HepG2 (cell line): ENCODE data around the gene PRR30. TPM values are rescaled to one million over a fixed set of nuclear protein-coding genes. Genes with fewer than 3 reads are reported as not detected.

Experiments used
- ATRX ChIP-seq: sonication (generic); formaldehyde crosslinking; IDR thresholded peaks from 2 replicates; pipeline ENCODE4 v1.4.0; 2020; ENCODE audit warnings: missing genetic modification reagents, borderline replicate concordance
- ELF1 ChIP-seq: sonication (generic); formaldehyde crosslinking; IDR thresholded peaks from 2 replicates; pipeline ENCODE4 v1.4.0; 2020; ENCODE audit warnings: missing genetic modification reagents
- KDM5A ChIP-seq: fragments of 200-600 bp; sonication (generic); IDR thresholded peaks from 2 replicates; pipeline ENCODE4 v1.7.0; 2018; ENCODE audit warnings: antibody characterized with exemption, mild to moderate bottlenecking, low read length, borderline replicate concordance
- MAFG ChIP-seq: sonication (generic); formaldehyde crosslinking; IDR thresholded peaks from 2 replicates; pipeline ENCODE4 v1.5.1; 2020; ENCODE audit warnings: mild to moderate bottlenecking, missing genetic modification reagents
- MBD4 ChIP-seq: IDR thresholded peaks from 2 replicates; pipeline ENCODE4 v1.6.1; 2012; ENCODE audit warnings: low read length, inconsistent platforms, borderline replicate concordance
- MLLT10 ChIP-seq: sonication (generic); formaldehyde crosslinking; IDR thresholded peaks from 2 replicates; pipeline ENCODE4 v1.4.0; 2020; ENCODE audit warnings: missing genetic modification reagents
- NFATC3 ChIP-seq: sonication (generic); formaldehyde crosslinking; IDR thresholded peaks from 2 replicates; pipeline ENCODE4 v1.5.1; 2020; ENCODE audit warnings: mild to moderate bottlenecking, missing genetic modification reagents
- NFE2L2 ChIP-seq: fragments of 150-350 bp; IDR thresholded peaks from 2 replicates; pipeline ENCODE4 v1.6.1; 2014; ENCODE audit warnings: low read length
- RBM39 ChIP-seq: fragments of 200-400 bp; formaldehyde crosslinking; IDR thresholded peaks from one replicate; pipeline ENCODE4 v1.6.1; 2018; ENCODE audit warnings: antibody characterized with exemption, mild to moderate bottlenecking, low read depth, low read length; ENCODE audit not compliant: poor library complexity, severe bottlenecking
- SRSF1 ChIP-seq: fragments of 200-400 bp; formaldehyde crosslinking; optimal IDR thresholded peaks from 2 replicates; pipeline ENCODE3; 2017; ENCODE audit warnings: mild to moderate bottlenecking, low read depth, low read length, moderate library complexity
- ZNF138 ChIP-seq: sonication (generic); formaldehyde crosslinking; IDR thresholded peaks from 2 replicates; pipeline ENCODE4 v1.5.0; 2020; ENCODE audit warnings: mild to moderate bottlenecking, low read depth, missing genetic modification reagents
- ZNF263 ChIP-seq: sonication (generic); formaldehyde crosslinking; IDR thresholded peaks from 2 replicates; pipeline ENCODE4 v1.4.0; 2020; ENCODE audit warnings: missing genetic modification reagents
- polyA plus RNA-seq, 8 experiments: library from polyadenylated mRNA; depleted of rRNA in 3 of 8; stranded (reverse) in 7 of 8; unstranded in 1 of 8; fragments of >200 nt; fragmentation: Illumina TruSeq in 4 of 8; extraction: Trizol in 4 of 8; gene quantifications; 2 replicates each; pipeline versions ENCODE4 v1.2.1 to v1.2.3, GENCODE V29; 2011 to 2016; ENCODE audit warnings: low read depth in 4 of 8, missing spikeins in 1 of 8, mixed read lengths in 1 of 8; ENCODE audit not compliant: insufficient read depth in 1 of 8
- total RNA-seq, 5 experiments: library from RNA; depleted of rRNA; stranded (reverse); fragments of >200 nt; fragmentation: Illumina TruSeq; extraction: Trizol; gene quantifications; 2 replicates each; pipeline ENCODE4 v1.2.3, GENCODE V29; 2016; ENCODE audit warnings: low read depth in 1 of 5
- TF ChIP-seq, protein P1 (sequence below): sonication (generic); formaldehyde crosslinking; IDR thresholded peaks from 2 replicates; pipeline ENCODE4 v1.4.0; 2020; ENCODE audit warnings: mild to moderate bottlenecking, missing genetic modification reagents
- TF ChIP-seq, protein P2 (sequence below): sonication (generic); formaldehyde crosslinking; IDR thresholded peaks from 2 replicates; pipeline ENCODE4 v1.5.0; 2020; ENCODE audit warnings: missing genetic modification reagents, mild to moderate bottlenecking, borderline replicate concordance
- TF ChIP-seq, protein P3 (sequence below): sonication (generic); formaldehyde crosslinking; IDR thresholded peaks from 2 replicates; pipeline ENCODE4 v1.4.0; 2020; ENCODE audit warnings: mild to moderate bottlenecking, missing genetic modification reagents
- TF ChIP-seq, protein P4 (sequence below): sonication (generic); formaldehyde crosslinking; IDR thresholded peaks from 2 replicates; pipeline ENCODE4 v1.5.0; 2020; ENCODE audit warnings: missing genetic modification reagents
- TF ChIP-seq, protein P5 (sequence below): sonication (generic); formaldehyde crosslinking; IDR thresholded peaks from 2 replicates; pipeline ENCODE4 v1.8.0; 2022; ENCODE audit warnings: low read depth, missing genetic modification reagents

PRR30 gene
- total and polyA plus RNA-seq, 2 of the 13 experiments (the other 11 are each of a cell fraction or from before 2014, with no cell fraction given): not detected

DNA sequence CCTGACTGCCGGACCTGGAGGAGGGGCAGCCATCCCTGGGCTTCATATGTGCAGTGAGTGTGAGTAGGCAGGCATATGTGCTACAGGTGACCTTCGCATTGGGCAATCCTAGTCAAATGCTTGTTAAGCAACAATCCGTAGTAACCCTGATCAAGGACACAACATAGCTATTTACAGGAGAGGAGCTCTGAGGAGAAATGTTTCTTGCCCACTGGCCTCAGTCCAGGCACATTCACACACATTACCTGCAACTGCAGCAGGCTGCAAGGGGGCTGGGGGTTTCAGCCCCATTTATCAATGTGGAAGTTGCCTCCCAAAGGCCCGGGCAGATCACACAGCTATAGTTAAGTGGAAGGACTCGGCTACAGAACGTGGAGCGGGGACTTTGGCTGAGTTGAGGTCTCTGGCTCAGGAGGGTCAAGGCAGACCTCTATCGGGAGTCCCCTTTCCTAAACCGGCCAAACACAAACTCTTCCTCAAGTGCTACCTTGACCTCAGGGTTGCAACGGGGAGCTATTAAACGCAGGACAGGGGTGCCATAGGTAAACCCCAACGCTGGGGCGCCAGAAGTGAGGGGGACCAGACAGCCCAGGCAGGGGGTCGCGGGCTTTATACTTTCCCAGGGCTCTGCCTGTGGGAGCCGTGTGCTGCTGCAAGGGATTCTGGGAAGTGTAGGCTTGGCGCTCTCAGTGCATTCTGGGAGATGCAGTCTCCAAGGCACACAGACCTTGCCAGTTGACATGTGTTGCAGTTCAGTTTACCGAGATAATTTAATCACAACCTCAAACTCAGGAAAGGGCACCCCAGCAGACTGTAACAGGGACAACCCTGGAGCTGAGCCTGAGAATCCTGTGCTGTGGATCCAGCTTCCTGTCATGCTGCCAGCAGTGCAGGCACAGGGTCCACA is 43.2 kb downstream of the PRR30 start (continued):
- TF ChIP-seq, protein P1, sequence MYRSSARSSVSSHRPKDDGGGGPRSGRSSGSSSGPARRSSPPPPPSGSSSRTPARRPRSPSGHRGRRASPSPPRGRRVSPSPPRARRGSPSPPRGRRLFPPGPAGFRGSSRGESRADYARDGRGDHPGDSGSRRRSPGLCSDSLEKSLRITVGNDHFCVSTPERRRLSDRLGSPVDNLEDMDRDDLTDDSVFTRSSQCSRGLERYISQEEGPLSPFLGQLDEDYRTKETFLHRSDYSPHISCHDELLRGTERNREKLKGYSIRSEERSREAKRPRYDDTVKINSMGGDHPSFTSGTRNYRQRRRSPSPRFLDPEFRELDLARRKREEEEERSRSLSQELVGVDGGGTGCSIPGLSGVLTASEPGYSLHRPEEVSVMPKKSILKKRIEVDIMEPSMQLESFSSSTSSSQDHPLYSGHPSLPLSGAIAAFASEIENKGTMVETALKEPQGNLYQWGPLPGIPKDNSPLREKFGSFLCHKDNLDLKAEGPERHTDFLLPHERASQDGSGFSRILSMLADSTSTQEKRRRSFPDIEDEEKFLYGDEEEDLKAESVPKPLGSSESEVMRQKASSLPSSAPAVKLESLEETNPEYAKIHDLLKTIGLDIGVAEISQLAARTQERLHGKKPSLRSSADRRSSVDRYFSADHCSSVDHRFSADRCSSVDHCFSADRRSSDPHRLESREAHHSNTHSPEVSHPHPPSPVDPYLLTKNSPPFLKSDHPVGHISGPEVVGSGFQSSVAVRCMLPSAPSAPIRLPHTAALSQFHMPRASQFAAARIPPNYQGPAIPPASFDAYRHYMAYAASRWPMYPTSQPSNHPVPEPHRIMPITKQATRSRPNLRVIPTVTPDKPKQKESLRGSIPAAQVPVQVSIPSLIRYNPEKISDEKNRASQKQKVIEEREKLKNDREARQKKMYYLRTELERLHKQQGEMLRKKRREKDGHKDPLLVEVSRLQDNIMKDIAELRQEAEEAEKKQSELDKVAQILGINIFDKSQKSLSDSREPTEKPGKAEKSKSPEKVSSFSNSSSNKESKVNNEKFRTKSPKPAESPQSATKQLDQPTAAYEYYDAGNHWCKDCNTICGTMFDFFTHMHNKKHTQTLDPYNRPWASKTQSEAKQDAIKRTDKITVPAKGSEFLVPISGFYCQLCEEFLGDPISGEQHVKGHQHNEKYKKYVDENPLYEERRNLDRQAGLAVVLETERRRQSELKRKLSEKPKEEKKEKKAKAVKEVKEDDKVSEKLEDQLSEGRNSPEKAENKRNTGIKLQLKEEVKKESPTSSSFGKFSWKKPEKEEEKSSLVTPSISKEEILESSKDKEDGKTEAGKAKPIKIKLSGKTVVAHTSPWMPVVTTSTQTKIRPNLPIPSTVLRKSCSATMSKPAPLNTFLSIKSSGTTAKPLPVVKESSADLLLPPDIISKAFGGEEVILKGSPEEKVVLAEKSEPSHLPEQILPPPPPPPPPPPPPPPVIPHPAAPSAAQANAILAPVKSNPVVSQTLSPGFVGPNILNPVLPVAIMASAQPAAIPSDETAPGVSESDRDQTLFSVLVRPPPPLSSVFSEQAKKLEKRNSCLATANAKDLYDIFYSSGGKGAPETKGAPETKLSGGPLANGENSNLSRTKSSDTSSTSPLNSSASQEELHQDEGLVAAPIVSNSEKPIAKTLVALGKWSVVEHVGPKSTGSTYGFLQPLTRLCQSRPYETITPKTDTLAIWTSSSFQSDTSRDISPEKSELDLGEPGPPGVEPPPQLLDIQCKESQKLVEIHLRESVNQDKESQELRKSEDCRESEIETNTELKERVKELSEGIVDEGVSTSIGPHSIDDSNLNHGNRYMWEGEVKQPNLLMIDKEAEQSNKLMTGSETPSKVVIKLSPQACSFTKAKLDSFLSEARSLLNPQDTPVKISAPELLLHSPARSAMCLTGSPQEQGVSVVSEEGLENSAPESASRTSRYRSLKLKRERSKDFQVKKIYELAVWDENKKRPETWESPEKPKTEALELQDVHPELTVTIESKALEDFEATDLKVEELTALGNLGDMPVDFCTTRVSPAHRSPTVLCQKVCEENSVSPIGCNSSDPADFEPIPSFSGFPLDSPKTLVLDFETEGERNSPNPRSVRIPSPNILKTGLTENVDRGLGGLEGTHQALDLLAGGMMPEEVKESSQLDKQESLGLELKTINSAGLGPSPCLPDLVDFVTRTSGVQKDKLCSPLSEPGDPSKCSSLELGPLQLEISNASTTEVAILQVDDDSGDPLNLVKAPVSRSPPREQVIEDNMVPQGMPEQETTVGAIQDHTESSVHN (CRISPR knock-in tag): peak; percentile 92; the same call in 1 of the 2 replicates
- TF ChIP-seq, protein P2, sequence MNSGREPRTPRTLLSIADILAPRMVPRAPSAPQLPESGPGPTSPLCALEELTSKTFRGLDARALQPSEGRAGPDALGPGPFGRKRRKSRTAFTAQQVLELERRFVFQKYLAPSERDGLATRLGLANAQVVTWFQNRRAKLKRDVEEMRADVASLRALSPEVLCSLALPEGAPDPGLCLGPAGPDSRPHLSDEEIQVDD (CRISPR knock-in tag): peak; percentile 59; the same call in 1 of the 2 replicates
- TF ChIP-seq MAFG (CRISPR knock-in tag) (no peak), NFATC3 (CRISPR knock-in tag) (peak; percentile 97), ZNF263 (peak; percentile 88), MLLT10 (CRISPR knock-in tag) (no peak), ATRX (CRISPR knock-in tag) (no peak), MBD4 (no peak), NFE2L2 (0 out of 2 replicates have a peak, but pooled peaks have one; percentile 16), ELF1 (CRISPR knock-in tag) (peak; percentile 32; the same call in 1 of the 2 replicates), SRSF1 (peak; percentile 54), ZNF138 (CRISPR knock-in tag) (0 out of 2 replicates have a peak, but pooled peaks have one; percentile 30), KDM5A (no peak), RBM39 (no peak)
- TF ChIP-seq, protein P3, sequence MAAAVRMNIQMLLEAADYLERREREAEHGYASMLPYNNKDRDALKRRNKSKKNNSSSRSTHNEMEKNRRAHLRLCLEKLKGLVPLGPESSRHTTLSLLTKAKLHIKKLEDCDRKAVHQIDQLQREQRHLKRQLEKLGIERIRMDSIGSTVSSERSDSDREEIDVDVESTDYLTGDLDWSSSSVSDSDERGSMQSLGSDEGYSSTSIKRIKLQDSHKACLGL (CRISPR knock-in tag): peak; percentile 65; the same call in 1 of the 2 replicates
- TF ChIP-seq, protein P4, sequence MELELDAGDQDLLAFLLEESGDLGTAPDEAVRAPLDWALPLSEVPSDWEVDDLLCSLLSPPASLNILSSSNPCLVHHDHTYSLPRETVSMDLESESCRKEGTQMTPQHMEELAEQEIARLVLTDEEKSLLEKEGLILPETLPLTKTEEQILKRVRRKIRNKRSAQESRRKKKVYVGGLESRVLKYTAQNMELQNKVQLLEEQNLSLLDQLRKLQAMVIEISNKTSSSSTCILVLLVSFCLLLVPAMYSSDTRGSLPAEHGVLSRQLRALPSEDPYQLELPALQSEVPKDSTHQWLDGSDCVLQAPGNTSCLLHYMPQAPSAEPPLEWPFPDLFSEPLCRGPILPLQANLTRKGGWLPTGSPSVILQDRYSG (CRISPR knock-in tag): peak; percentile 69; the same call in 1 of the 2 replicates
- TF ChIP-seq, protein P5, sequence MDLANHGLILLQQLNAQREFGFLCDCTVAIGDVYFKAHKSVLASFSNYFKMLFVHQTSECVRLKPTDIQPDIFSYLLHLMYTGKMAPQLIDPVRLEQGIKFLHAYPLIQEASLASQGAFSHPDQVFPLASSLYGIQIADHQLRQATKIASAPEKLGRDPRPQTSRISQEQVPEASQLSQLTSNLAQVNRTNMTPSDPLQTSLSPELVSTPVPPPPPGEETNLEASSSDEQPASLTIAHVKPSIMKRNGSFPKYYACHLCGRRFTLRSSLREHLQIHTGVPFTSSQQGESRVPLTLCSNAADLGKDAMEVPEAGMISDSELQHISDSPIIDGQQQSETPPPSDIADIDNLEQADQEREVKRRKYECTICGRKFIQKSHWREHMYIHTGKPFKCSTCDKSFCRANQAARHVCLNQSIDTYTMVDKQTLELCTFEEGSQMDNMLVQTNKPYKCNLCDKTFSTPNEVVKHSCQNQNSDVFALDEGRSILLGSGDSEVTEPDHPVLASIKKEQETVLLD: peak; percentile 44; the same call in 1 of the 2 replicates
